B cell (primary cell): Measurements from ENCODE around the gene HEBP1.

ENCODE experiments used
- EZH2 ChIP-seq: IDR thresholded peaks from 2 replicates; pipeline ENCODE4 v1.6.1; 2012; ENCODE audit warnings: borderline replicate concordance, low read depth, mild to moderate bottlenecking, moderate library complexity, low read length; ENCODE audit not compliant: insufficient read depth, poor library complexity, severe bottlenecking
- TF ChIP-seq, protein P1 (sequence below): fragments of 200-600 bp; IDR thresholded peaks from one replicate; pipeline ENCODE4 v1.8.0; 2022; ENCODE audit warnings: antibody characterized with exemption, mild to moderate bottlenecking

DNA sequence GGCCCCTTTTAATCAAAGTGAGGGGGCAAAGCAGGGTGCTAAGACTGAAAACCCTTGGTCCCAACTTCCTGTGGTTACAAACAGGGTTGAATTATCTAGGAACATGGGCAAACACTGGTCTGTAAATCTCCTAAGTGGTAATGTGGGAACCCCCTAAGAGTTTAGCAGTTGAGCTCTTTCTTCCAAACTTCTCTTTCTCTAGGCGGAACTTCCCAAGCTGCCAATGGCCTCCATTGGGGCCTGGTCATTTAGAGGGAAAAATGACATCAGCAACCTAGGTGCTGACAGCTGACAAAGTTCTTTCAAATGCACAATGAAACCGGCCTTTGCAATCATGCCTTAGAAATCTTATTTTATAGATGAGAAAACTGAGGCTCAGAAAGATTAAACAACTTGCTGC, 17.7 kb downstream of the HEBP1 start:
- TF ChIP-seq, protein P1, sequence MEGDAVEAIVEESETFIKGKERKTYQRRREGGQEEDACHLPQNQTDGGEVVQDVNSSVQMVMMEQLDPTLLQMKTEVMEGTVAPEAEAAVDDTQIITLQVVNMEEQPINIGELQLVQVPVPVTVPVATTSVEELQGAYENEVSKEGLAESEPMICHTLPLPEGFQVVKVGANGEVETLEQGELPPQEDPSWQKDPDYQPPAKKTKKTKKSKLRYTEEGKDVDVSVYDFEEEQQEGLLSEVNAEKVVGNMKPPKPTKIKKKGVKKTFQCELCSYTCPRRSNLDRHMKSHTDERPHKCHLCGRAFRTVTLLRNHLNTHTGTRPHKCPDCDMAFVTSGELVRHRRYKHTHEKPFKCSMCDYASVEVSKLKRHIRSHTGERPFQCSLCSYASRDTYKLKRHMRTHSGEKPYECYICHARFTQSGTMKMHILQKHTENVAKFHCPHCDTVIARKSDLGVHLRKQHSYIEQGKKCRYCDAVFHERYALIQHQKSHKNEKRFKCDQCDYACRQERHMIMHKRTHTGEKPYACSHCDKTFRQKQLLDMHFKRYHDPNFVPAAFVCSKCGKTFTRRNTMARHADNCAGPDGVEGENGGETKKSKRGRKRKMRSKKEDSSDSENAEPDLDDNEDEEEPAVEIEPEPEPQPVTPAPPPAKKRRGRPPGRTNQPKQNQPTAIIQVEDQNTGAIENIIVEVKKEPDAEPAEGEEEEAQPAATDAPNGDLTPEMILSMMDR: no peak
- TF ChIP-seq EZH2: no peak
